OCI-LY7 (cell line): ENCODE measurements around the gene LRIF1.

Experiments
- EZH2phosphoT487 ChIP-seq: fragments of 200-600 bp; sonication (generic); IDR thresholded peaks from 2 replicates; pipeline ENCODE4 v1.6.1; 2018; ENCODE audit warnings: low read depth, borderline replicate concordance, mild to moderate bottlenecking, mixed run types, antibody characterized with exemption, low read length, moderate library complexity, mixed read lengths
- TF ChIP-seq, protein P1 (sequence below): fragments of 200-600 bp; sonication (generic); conservative IDR thresholded peaks from 2 replicates; pipeline ENCODE4 v1.5.1; 2014; ENCODE audit warnings: mild to moderate bottlenecking, antibody characterized with exemption, low read length, moderate library complexity, mixed read lengths

DNA sequence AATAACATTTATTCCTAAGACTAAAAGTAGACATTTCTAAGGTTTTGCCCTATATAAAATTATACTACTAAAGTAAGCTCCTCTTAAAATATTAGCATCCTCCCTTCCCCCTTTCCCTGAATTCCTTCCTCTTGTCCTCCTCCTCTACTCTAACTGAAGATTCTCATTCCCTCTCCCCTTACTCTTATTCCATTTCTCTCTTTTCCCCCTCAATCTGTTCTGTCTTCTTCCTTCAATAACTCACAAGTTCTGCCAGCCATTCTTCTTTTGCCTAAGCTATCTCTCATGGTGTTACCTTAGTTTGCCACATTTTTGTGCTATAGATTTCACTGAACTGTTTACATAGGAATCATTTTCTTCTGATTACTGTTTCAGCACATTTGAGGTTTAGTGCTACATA, 10.7 kb downstream of the LRIF1 start:
- TF ChIP-seq, protein P1, sequence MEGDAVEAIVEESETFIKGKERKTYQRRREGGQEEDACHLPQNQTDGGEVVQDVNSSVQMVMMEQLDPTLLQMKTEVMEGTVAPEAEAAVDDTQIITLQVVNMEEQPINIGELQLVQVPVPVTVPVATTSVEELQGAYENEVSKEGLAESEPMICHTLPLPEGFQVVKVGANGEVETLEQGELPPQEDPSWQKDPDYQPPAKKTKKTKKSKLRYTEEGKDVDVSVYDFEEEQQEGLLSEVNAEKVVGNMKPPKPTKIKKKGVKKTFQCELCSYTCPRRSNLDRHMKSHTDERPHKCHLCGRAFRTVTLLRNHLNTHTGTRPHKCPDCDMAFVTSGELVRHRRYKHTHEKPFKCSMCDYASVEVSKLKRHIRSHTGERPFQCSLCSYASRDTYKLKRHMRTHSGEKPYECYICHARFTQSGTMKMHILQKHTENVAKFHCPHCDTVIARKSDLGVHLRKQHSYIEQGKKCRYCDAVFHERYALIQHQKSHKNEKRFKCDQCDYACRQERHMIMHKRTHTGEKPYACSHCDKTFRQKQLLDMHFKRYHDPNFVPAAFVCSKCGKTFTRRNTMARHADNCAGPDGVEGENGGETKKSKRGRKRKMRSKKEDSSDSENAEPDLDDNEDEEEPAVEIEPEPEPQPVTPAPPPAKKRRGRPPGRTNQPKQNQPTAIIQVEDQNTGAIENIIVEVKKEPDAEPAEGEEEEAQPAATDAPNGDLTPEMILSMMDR, result no peak
- no peak for TF ChIP-seq EZH2phosphoT487
